Ascending aorta (tissue), 2 donors: Measurements from ENCODE around the gene SPIB. TPM values are rescaled to one million over a fixed set of nuclear protein-coding genes. Genes with fewer than 3 reads are reported as not detected.

Source experiments
- DNase-seq, 2 donors: peaks; one replicate each; pipeline ENCODE4 v3.0.0-alpha.2; 2019; ENCODE audit warnings: low spot score in 2 of 2
- H3K27ac ChIP-seq, 2 donors: fragments of 200-600 bp; sonication (generic); one replicate each; pipeline ENCODE4 v1.5.1; 2016 to 2017; ENCODE audit warnings: mild to moderate bottlenecking in 1 of 2
- H3K27me3 ChIP-seq: fragments of 200-600 bp; sonication (generic); one replicate; pipeline ENCODE4 v1.5.1; 2017
- H3K36me3 ChIP-seq, 2 donors: fragments of 200-600 bp; sonication (generic); one replicate each; pipeline ENCODE4 v1.5.1; 2016
- H3K4me1 ChIP-seq, 2 donors: fragments of 200-600 bp; sonication (generic); one replicate each; pipeline ENCODE4 v1.5.1; 2016 to 2017; ENCODE audit warnings: mild to moderate bottlenecking in 1 of 2
- H3K4me3 ChIP-seq, 2 donors: fragments of 200-600 bp; sonication (generic); one replicate each; pipeline ENCODE4 v1.5.1; 2016 to 2017; ENCODE audit warnings: mild to moderate bottlenecking in 1 of 2
- H3K9me3 ChIP-seq, 2 donors: fragments of 200-600 bp; sonication (generic); one replicate each; pipeline ENCODE4 v1.5.1; 2016
- CTCF ChIP-seq, 3 experiments: fragments of 200-600 bp in 2 of 3; fragments of 450-650 bp in 1 of 3; sonication (generic) in 2 of 3; IDR thresholded peaks; one replicate each; pipeline ENCODE4 v1.5.1; 2016 to 2019; ENCODE audit warnings: antibody characterized with exemption in 3 of 3, mild to moderate bottlenecking in 1 of 3, moderate library complexity in 1 of 3
- intact Hi-C: fragments of 100-400 bp; cut with DNase I; formaldehyde crosslinking; loops from one replicate; pipeline ENCODE4 v1.15.1; 2023
- total RNA-seq: library from RNA; depleted of rRNA; stranded (reverse); fragments of >200 nt; gene quantifications from one replicate; pipeline ENCODE4 v1.1.0, GENCODE V29; 2016

SPIB gene
- total RNA-seq, 1 donor from 2014 or later, result not detected

- no peak for DNase-seq
- Histone ChIP-seq H3K27ac (no peak overlapping the region), H3K36me3 (peaks cover 0 to 3% of the 10 kb centered on the region in 2 donors), H3K4me3 (no peak overlapping the region), H3K27me3 (no peaks in the 10 kb centered on the region), H3K9me3 (no peaks in the 10 kb centered on the region), H3K4me1 (no peaks in the 10 kb centered on the region)
- intact Hi-C loops, result no loop called here
- TF ChIP-seq CTCF (IDR thresholded peaks at IDR 0.05), result no peak
These were observed 24.7 kb upstream of the SPIB start for GRCh38 chr19:50394017-50394416.

GRCh38 chr19:50398675-50399367 is 19.9 kb upstream of the SPIB start:
- Histone ChIP-seq H3K4me1 (no peaks in the 10 kb centered on the region), H3K36me3 (peaks cover 9 to 16% of the 10 kb centered on the region in 2 donors), H3K4me3 (no peak overlapping the region), H3K27ac (no peak overlapping the region), H3K9me3 (no peaks in the 10 kb centered on the region), H3K27me3 (no peaks in the 10 kb centered on the region)
- no peak for TF ChIP-seq CTCF (IDR thresholded peaks at IDR 0.05)
- intact Hi-C loops, result no loop called here
- DNase-seq, result no peak

- intact Hi-C loops, result no loop called here
These were observed 19.4 kb upstream of the SPIB start for GRCh38 chr19:50399368-50399745.

GRCh38 chr19:50401605-50402450 is 16.9 kb upstream of the SPIB start:
- no peak for TF ChIP-seq CTCF (IDR thresholded peaks at IDR 0.05)
- H3K27me3 ChIP-seq, result no peaks in the 10 kb centered on the region
- no peaks in the 10 kb centered on the region for H3K4me1 ChIP-seq
- H3K36me3 ChIP-seq, result peaks cover 9 to 16% of the 10 kb centered on the region in 2 donors
- H3K9me3 ChIP-seq, result no peaks in the 10 kb centered on the region
- DNase-seq, result no peak
- no peak overlapping the region for H3K27ac ChIP-seq
- intact Hi-C loops, result no loop called here
- H3K4me3 ChIP-seq, result no peak overlapping the region

More at GRCh38 chr19:50399368-50399745, 19.4 kb upstream of the SPIB start:
- Histone ChIP-seq H3K27ac (no peak overlapping the region), H3K27me3 (no peaks in the 10 kb centered on the region), H3K9me3 (no peaks in the 10 kb centered on the region), H3K4me3 (no peak overlapping the region), H3K4me1 (no peaks in the 10 kb centered on the region), H3K36me3 (peaks cover 9 to 16% of the 10 kb centered on the region in 2 donors)
- no peak for DNase-seq
- TF ChIP-seq CTCF (IDR thresholded peaks at IDR 0.05), result no peak

- H3K27me3 ChIP-seq, result no peaks in the 10 kb centered on the region
- H3K4me3 ChIP-seq, result no peak overlapping the region
- H3K4me1 ChIP-seq, result no peaks in the 10 kb centered on the region
- intact Hi-C loops, result no loop called here
- H3K9me3 ChIP-seq, result no peaks in the 10 kb centered on the region
- DNase-seq, result no peak
- no peak for TF ChIP-seq CTCF (IDR thresholded peaks at IDR 0.05)
- peaks cover 9 to 16% of the 10 kb centered on the region in 2 donors for H3K36me3 ChIP-seq
- H3K27ac ChIP-seq, result no peak overlapping the region
These were observed 16.0 kb upstream of the SPIB start for GRCh38 chr19:50402544-50403301.
